Testis (tissue), 2 donors: ENCODE data around the gene BRD9.

ENCODE experiments used
- POLR2A ChIP-seq: fragments of 450-650 bp; IDR thresholded peaks from one replicate; pipeline ENCODE4 v1.6.1; 2017; ENCODE audit warnings: antibody characterized with exemption, mild to moderate bottlenecking, moderate library complexity
- TF ChIP-seq, protein P1 (sequence below), 3 experiments: fragments of 450-650 bp in 2 of 3; fragments of 200-600 bp in 1 of 3; sonication (generic) in 1 of 3; IDR thresholded peaks; one replicate each; pipeline ENCODE4 v1.5.1; 2016 to 2019; ENCODE audit warnings: antibody characterized with exemption in 3 of 3, mild to moderate bottlenecking in 2 of 3, moderate library complexity in 1 of 3

- TF ChIP-seq, protein P1, sequence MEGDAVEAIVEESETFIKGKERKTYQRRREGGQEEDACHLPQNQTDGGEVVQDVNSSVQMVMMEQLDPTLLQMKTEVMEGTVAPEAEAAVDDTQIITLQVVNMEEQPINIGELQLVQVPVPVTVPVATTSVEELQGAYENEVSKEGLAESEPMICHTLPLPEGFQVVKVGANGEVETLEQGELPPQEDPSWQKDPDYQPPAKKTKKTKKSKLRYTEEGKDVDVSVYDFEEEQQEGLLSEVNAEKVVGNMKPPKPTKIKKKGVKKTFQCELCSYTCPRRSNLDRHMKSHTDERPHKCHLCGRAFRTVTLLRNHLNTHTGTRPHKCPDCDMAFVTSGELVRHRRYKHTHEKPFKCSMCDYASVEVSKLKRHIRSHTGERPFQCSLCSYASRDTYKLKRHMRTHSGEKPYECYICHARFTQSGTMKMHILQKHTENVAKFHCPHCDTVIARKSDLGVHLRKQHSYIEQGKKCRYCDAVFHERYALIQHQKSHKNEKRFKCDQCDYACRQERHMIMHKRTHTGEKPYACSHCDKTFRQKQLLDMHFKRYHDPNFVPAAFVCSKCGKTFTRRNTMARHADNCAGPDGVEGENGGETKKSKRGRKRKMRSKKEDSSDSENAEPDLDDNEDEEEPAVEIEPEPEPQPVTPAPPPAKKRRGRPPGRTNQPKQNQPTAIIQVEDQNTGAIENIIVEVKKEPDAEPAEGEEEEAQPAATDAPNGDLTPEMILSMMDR (IDR thresholded peaks at IDR 0.05), result no peak
- TF ChIP-seq POLR2A, result no peak
These were observed 8.1 kb downstream of the BRD9 start for GRCh38 chr5:884345-885126.
